ENCODE results near the gene GPR132.
"Not testable (repeated sequence)": the region's sequence is repeated elsewhere in the genome, so short reads cannot be mapped to it uniquely, and the experiment has no call there.

GPR132 gene, protein sequence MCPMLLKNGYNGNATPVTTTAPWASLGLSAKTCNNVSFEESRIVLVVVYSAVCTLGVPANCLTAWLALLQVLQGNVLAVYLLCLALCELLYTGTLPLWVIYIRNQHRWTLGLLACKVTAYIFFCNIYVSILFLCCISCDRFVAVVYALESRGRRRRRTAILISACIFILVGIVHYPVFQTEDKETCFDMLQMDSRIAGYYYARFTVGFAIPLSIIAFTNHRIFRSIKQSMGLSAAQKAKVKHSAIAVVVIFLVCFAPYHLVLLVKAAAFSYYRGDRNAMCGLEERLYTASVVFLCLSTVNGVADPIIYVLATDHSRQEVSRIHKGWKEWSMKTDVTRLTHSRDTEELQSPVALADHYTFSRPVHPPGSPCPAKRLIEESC

DNA sequence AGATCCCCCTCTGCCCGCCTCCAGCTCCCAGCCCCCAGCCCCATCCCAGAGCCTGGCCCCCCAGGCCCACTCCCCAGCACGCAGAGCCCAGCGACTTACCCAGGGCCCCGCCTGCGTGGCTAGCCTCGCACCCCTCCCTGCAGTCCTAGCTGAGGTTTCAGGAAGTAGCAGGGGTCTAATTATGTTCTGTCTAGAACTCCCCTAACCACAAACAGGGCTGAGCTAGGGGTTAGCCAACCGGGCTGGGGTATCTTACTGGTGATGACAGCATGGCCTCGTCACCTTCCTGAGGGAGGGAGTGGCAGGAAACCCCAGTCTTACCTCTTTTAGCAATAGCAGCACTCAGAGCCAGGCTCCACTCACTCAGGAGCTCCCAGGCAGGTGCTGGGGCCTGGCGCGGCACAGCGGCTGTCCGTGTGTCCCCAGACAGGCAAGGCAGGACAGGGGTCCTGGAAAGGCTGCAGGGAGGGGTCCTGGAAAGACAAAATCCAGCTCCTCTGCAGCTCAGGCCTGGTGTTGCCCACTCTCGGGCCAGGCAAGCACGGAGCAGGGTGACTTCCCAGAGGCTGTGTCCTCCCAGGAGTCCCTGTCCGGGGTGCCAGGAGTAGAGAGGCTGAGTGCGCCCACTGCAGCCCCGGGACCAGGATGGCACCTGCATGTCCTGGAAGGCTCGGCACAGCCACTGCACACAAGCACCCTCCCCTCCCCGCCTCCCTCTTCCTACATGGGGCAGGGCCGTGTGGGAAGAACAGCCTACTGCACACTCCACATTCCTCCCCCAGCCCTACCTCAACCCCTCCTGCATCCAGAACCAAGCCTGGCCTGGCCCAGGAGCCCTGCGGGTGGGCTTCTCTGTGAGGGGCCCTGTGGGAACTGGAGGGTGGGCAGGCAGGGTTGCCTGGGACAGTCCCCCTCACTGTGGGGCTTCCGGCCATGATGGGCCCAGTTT lies at the start of gene GPR132:
GPR132 (minus strand) TSS at position 151 of the 949 bp plus-strand sequence. CDS start 10,010 bp downstream, outside the sequence.
- peak; percentile 84 for DNase-seq (ENCODE audit: low read depth)

DNA sequence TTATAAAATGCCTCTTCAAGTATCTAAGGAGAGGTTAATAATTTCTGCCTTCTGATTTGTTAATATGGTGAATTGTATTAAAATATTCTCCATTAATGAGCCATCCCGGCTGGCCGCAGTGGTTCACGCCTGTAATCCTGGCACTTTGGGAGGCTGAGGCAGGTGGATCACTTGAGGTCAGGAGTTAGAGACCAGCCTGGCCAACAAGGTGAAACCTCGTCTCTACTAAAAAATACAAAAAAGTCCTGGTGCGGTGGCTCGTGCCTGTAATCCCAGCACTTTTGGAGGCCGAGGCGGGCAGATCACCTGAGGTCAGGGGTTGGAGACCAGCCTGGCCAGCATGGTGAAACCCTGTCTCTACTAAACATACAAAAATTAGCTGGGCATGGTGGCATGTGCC lies 44.0 kb upstream of the GPR132 start:
- not testable (repeated sequence) for DNase-seq (ENCODE audit: low read depth)

DNA sequence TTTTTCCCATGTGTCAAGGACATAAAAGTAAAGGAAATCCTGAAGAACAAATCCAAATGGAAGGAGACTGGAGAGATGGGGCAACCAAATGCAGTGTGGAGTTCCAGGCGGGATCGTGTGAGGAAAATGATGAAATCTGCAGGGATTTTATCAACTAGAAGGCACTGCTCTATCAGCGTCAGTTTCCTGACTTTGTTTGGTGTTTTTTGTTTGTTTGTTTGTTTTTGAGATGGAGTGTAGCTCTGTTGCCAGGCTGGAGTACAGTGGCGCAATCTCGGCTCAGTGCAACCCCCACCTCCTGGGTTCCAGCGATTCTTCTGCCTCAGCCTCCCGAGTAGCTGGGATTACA lies 43.3 kb upstream of the GPR132 start:
- no peak for DNase-seq (ENCODE audit: low read depth)

DNA sequence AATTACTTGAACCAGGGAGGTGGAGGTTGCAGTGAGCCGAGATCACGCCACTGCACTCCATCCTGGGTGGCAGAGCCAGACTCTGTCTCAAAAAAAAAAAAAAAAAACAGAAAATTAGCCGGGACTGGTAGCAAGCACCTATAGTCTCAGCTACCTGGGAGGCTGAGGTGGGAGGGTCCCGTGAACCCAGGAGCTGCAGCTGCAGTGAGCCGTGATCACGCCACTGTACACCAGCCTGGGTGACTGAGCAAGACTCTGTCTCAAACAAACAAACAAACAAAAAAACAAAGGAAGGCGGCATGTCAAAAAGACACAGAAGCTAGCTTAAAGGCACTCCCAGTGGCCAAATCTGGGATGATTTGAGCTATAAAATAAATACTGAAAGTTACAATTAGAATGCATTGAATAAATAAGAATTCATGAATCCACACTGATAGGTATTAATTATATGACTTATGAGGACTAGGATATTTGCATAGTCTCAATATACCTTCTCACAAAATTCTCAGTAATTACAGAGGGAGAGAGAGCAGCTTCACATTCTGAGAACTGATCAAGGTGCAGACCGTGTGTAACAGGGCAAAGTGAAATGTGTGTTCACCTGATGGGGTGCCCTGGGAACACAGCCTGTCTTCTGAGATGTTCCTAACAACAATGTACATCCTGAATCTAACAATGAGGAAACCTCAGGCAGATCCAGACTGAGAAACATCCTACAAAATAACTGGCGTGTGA lies 42.7 kb upstream of the GPR132 start:
- DNase-seq (ENCODE audit: low read depth): no peak

DNA sequence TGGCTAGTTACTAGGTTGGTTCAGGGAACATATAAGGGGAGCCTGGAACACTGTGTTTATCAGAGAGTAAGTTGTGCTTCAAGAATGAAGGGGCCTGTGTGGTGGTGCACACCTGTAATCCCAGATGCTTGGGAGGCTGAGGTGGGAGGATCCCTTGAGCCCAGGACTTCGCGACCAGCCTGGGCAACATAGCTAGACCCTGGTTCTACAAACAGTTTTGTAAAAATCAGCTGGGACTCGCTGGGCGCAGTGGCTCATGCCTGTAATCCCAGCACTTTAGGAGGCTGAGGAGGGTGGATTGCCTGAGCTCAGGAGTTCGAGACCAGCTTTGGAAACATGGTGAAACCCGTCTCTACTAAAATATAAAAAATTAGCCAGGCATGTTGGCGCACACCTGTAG lies 42.1 kb upstream of the GPR132 start:
- DNase-seq (ENCODE audit: low read depth): no peak

DNA sequence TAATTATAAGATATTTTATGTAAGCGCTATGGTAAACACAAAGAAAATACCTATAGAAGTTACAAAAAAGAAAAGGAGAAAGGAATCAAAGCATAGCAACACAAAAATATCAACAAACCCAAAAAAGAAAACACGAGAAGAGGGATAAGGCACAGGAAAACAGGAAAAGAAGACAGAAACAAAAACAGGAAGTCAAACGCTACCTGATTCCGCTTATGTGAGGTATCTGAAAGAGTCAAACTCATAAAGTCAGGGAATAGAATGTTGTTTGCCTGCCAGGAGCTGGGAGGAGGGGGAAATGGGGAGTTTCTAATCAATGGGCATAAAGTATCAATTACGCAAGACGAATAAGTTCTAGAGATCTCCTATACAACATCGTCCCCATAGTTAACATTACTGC lies 39.9 kb upstream of the GPR132 start:
- no peak for DNase-seq (ENCODE audit: low read depth)

DNA sequence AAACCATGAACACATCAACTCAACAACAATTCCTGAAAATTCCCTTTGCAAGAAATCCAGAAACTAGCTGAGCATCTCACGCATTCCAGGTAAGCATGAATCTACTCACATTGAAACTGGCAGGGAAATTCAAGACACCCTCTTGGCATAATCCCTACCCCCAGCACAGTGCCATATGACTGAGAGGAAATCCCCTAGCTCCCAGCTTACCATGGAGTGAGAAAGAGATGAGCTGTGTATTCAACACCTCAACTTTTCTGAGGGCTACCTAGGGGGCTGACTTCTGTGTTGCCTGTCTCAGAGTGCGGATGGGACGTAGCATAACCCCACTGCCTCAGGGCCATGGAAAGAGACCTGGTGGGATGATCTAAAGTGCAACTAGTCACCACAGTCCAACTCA lies 37.7 kb upstream of the GPR132 start:
- DNase-seq (ENCODE audit: low read depth): no peak

DNA sequence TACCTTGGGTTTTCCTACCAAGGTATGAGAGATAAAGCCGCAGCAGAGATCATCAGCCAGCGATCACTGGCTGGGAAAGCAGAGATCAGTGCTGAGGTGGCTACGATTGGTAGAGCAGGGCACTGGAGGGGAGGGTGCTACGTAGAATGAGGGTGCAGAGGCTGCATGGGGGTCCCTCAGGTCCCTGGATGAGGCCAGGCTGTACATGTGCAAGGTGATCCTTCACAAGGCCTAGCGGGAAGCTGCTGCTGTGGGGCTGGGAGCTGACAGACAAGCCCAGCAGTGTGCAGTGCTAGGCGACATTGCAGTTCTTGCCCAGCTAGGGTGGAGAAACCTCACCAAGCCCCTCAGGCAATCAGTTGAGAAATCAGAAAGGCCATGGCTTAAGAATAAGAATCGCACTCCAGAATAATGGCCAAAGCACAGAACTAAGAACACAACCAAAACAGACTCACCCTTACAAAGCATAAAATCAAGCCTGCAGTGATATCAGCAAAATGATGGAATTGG lies 37.2 kb upstream of the GPR132 start:
- no peak for DNase-seq (ENCODE audit: low read depth)

DNA sequence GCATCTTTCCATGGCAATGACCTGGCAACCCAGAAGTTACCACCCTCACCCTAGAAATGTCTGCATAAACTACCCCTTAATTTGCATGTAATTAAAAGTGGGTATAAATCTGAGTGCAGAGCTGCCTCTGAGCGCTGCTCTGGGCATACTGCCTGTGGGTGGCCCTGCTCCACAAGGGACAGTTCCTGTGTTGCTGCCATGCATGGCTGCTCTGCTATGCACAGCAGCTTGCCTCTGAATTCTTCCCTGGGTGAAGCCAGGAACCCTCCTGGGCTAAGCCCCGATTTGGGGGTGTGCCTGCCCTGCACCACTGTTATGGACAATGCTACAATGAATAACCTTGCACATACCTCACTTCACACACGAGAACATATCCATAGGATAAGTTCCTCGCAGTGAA lies 35.7 kb upstream of the GPR132 start:
- DNase-seq (ENCODE audit: low read depth): no peak

DNA sequence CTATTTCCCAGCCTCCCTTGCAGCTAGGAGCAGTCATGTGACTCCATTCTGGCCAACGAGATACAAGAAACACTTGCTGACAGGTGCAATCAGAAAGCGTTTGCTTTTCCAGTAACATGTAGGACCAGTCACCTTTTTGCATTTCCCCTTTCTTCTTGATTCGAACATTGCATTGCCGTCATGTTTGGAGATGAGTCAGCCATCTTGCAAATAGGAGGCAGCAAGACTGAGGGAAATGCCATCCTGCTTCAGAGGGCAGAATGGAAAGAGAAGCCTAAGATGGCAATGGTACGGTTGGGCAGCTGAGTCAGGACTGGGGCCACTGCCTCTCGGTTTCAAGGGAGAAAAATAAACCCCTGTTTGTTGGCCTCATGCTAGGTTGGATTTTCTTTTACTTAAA lies 34.5 kb upstream of the GPR132 start:
- no peak for DNase-seq (ENCODE audit: low read depth)

DNA sequence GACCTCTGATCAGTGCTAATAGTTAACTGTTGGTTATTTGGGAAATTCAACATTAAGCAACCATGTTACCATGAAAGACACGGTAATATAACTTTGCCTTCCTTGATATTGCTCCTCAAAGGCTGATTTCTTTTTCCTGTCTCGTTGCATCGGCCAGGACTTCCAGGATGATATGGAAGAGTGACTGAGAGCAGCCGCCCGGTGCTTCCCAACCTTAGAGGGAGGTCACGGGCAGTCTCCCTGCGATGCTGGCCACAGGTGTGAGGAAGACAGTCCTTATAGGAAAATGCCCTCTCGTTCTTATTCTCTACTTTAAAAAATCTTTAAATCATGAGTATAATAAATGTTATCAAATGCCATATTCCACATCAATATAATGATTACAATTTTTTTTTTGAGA lies 33.1 kb upstream of the GPR132 start:
- DNase-seq (ENCODE audit: low read depth): no peak

DNA sequence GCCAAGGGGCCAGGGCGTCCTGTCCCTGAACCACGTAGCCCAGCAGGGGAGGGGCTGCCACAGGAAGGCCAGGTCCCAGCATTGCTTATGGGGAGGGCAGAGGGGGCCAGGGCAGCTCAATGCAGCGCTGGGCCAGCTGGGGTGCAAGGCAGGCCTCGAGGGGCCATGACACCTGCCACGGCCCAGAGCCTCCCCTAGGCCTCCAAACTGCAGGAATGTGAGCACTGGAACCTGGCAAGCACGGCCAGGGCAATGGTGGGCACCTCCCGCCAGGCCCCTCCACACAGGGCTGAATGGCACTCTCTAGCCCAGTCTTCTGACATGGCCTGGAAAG lies 32.5 kb upstream of the GPR132 start:
- DNase-seq (ENCODE audit: low read depth): no peak

DNA sequence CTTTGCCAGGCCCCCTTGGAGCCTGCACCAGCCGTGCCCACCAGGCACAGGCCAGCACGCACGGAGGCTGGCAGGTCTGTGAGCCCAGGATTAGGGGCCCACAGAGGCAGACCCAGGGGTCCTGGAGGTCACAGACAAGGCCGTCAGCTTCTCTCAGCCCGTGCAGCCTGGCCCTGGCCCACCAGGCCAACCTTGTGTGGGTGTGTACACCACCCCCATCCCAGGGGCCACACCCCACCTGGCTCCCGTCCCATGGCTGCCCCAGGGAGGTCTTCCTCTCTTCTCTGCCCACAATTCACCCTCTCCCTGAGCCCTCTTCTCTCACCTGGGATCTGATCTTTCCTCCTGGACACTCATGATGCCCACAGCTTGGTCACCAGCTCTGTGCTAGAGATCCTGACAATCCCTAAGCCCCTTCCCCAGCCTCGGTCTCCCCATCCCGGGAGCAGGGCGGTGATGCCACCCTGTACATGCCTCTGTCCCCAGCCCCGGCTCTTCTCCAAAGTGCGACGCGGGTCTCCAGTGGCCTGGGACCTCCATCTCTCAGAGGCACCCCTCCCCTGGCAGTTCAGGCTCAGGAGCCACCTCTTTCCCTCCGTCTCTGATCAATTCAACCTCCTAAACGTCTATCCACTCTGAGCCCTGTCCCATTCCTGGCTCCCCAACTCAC lies 31.1 kb upstream of the GPR132 start:
- DNase-seq (ENCODE audit: low read depth): no peak

DNA sequence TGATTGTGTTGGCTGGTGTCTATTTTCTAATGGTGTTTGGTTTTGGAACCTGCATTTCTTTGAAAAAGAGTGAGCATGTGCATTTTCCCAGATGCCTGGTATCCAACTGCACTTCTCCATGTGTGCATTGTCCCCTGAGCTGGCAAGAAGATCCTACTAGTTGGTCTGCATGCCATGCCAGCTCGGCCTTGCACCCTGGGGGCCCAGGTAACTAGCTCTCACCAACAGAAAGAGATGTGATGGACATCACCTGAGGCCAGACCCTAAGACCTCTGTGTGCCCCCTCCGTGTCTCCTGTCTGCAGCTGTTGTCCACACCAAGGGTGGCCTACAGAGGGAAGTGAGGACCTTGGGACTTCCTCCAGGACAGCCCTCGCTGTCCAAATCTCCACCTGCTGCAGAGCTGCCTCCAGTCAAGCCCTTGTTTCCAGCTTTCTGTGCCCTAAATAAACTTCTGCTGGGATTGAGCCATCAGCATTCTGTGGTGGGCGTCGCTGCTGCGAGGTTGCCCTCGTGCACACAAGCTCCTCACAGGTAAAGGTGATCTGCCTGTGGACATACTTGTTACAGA lies 30.1 kb upstream of the GPR132 start:
- DNase-seq (ENCODE audit: low read depth): no peak

DNA sequence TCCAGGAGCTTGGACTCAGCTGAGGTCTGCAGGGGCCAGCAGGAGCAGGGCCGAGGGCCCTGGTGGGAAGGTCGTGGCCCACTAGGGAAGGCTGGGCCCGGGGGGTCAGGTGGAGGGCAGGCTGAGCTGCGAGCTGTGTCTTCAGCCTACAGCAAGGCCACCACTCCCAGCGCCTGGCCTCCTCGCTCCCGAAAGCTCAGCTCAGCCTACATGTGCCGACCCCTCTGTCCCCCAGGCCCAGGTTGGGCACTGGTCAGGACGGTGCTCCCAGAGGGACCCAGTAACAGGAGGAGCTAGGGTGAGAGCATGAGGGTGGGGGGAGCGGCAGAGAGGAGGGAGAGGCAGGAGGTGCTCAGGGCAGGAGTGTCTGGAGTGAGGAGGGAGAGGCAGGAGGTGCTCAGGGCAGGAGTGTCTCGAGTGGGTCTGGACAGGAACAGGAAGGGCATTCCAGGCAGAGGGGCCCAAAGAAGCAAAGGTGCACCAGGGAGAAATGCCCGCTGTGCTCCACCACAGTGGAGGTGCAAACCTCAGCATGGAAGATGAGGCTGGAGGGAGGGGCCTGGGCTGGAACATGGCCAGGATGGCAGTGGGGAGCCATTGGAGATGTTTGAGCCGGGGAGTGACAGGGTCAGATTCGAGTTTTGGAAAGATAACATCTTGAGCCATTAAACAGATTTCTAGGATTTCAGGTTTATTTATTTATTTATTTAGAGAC lies 29.1 kb upstream of the GPR132 start:
- DNase-seq (ENCODE audit: low read depth): no peak

DNA sequence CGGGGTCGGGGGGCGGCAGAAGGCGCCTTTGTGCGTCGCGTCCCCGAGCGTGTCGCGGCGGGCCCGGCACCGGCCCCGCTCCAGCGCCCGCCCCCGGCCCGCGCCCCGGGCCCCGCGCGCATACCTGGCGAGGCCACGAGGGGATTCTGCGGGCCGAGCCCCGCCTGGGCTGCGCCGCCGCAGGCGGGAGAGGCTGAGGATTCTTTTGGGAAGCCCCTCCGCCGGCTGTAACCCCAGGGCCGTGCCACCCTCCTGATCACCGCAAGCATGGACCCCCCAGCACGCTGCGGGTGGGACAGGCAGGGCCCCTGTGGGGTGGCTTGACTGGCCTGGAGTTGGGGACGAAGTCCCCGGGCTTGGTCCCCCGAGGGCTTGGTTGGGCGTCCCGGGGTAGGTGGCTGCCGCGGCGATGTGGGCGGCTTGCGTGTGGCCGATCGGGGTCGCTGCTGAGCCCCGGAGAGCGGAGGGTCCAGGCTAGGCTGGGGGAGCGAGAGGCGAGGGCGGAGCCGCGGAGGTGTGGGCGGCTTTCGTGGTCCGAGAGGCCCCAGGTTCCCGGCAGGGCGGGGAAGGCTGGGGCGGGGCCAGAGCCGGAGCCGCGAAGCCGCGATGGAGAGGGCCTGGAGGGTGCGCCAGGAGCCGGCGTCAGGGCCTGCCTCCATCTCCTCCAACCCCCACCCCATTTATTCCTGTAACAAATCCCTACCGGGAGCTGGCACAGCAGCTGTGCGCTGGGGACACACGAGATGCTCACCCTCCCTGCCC lies 28.4 kb upstream of the GPR132 start:
- peak; percentile 65 for DNase-seq (ENCODE audit: low read depth)

DNA sequence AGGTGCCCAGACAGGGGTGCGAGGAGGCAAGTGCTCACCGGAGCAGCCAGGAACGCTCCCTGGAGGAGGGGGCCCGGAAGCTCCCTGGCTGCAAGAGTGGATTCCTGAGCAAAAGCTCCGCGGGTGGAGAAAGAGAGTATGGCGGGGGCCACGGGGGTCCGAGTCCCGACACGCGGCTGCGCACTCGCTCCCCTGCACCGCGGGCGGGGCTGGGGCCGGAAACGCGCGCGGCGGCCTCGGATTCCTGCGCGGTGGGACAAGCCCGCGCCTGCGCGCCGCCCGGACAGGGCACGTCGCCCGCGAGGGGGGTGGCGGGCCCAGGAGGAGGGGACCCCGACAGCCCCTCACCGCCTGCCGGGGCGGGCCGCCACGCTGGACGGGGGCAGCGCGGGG lies 27.8 kb upstream of the GPR132 start:
- DNase-seq (ENCODE audit: low read depth): peak; percentile 53

DNA sequence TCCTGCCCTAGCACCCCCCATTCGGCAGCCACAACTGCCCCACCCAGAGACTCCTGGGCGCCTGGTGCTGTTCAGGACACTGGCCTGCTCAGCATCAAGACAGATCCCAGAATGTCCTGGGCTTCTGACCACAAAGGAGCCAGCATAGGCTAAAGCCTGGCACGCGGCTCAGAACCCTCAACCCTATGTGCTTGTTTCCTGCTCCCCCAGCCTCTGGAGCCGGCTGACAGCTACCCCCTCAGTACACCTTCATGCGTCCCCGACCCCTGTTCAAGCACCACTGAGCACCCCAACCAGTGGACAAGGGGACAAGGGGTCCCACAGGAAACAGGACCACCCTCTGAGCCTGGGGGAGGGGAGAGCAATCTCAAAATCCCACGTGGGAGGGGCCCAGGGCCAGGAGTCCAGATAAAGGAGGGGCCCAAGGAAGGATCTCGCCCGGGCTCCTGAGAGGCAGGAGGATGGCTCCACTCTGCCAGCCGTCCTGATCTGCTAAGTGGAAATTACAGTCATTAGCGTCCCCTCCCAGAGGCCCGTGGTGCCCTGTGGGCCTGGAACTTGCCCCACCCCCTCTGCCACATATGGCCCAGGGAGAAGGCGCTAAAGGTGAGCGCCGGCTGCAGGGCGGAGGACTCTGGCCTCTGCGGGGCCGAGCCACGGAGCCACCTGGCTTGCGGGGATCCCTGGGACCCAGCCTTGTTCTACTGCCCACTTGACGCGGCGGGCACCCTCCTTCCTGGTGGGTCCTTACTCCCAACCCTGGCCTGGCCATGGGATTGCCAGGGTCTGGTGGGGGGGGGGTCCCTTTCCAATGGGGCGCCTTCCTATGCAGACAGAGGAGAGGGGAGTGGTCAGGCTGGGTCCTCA lies 27.2 kb upstream of the GPR132 start:
- no peak for DNase-seq (ENCODE audit: low read depth)

DNA sequence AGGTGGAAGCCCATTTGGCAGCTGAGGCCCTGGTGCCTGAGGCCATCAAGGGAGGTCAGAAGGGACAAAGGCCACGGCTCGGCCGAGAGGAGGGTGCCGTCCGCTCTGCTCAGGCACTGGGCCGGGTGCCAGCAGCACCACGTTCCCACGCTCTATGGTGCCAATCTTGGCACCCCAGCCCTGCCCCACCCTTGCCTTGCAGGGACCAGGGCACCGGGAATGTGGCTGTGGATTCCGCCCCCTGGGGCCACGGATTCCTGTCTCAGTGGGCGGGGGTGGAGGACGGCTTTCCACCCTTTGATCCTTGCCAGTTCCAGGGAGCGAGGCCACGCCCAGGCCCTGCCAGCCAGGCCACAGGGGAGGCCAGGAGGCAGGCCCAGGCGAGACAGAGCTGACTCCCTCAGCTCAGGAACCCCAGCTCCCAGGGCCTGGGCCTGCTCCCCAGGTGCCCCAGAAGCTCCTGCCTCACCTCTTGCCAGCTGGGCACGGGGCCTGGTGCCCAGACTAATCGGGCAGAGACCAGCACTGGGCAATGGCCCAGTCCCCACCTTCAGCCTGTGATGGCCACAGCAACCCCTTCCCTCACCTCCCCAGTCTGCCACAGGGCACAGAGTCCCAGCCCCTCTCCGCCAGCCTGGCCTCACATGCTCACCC lies 26.4 kb upstream of the GPR132 start:
- DNase-seq (ENCODE audit: low read depth): no peak
